GM23338 (cell line): ENCODE results near the gene TWSG1. TPM values are rescaled to one million over a fixed set of nuclear protein-coding genes. Genes with fewer than 3 reads are reported as not detected.

Experiments
- ATAC-seq: fragments of 200-7000 bp; cut with Tn5 transposase; 3 replicates; pipeline ENCODE4 v1.9.1; 2020
- DNase-seq: peaks from one replicate; pipeline ENCODE4 v3.0.0-alpha.2; 2015; ENCODE audit warnings: low spot score
- H2AFZ ChIP-seq: fragments of 200-600 bp; sonication (generic); 2 replicates; pipeline ENCODE4 v1.8.0; 2016; ENCODE audit warnings: antibody characterized with exemption, mild to moderate bottlenecking, moderate library complexity
- H3F3A ChIP-seq: fragments of 200-600 bp; sonication (generic); replicated peaks from 2 replicates; pipeline ENCODE4 v1.8.0; 2017; ENCODE audit warnings: antibody characterized with exemption, mixed run types, low read depth
- H3K27ac ChIP-seq: fragments of 200-600 bp; sonication (generic); 2 replicates; pipeline ENCODE4 v1.6.1; 2016; ENCODE audit warnings: low read depth
- H3K27me3 ChIP-seq: fragments of 200-600 bp; sonication (generic); 2 replicates; pipeline ENCODE4 v1.8.0; 2016; ENCODE audit warnings: mild to moderate bottlenecking, mixed run types, moderate library complexity; ENCODE audit not compliant: insufficient read depth
- H3K36me3 ChIP-seq: fragments of 200-600 bp; sonication (generic); 2 replicates; pipeline ENCODE4 v1.8.0; 2016; ENCODE audit warnings: mild to moderate bottlenecking; ENCODE audit not compliant: insufficient read depth
- H3K4me1 ChIP-seq: fragments of 200-600 bp; sonication (generic); 2 replicates; pipeline ENCODE4 v1.8.0; 2016; ENCODE audit warnings: mild to moderate bottlenecking, moderate library complexity; ENCODE audit not compliant: insufficient read depth
- H3K4me2 ChIP-seq: fragments of 200-600 bp; sonication (generic); 2 replicates; pipeline ENCODE4 v1.7.1; 2017; ENCODE audit warnings: mixed run types
- H3K4me3 ChIP-seq: fragments of 200-600 bp; sonication (generic); 2 replicates; pipeline ENCODE4 v1.6.1; 2016; ENCODE audit warnings: mixed run types
- H3K79me2 ChIP-seq: fragments of 200-600 bp; sonication (generic); replicated peaks from 2 replicates; pipeline ENCODE4 v1.8.0; 2017; ENCODE audit warnings: mild to moderate bottlenecking; ENCODE audit not compliant: insufficient read depth
- H3K9me2 ChIP-seq: fragments of 200-600 bp; sonication (generic); 2 replicates; pipeline ENCODE4 v1.8.0; 2017; ENCODE audit not compliant: insufficient read depth
- H4K20me1 ChIP-seq: fragments of 200-600 bp; sonication (generic); replicated peaks from 2 replicates; pipeline ENCODE4 v1.8.0; 2017; ENCODE audit warnings: mild to moderate bottlenecking; ENCODE audit not compliant: insufficient read depth
- H3K27ac Mint-ChIP-seq: 2 replicates; pipeline ENCODE4 v1.8.0; 2020; ENCODE audit warnings: inconsistent platforms, mild to moderate bottlenecking, moderate library complexity, mixed read lengths
- H3K27me3 Mint-ChIP-seq: 3 replicates; pipeline ENCODE4 v1.8.0; 2022; ENCODE audit warnings: low read depth, mild to moderate bottlenecking, moderate library complexity, mixed read lengths, inconsistent platforms; ENCODE audit not compliant: insufficient read depth, poor library complexity
- H3K36me3 Mint-ChIP-seq: 3 replicates; pipeline ENCODE4 v1.8.0; 2021; ENCODE audit warnings: low read depth, mild to moderate bottlenecking, inconsistent platforms, moderate library complexity, mixed read lengths
- H3K4me1 Mint-ChIP-seq: 3 replicates; pipeline ENCODE4 v1.8.0; 2020; ENCODE audit warnings: mild to moderate bottlenecking, inconsistent platforms, mixed read lengths
- H3K4me3 Mint-ChIP-seq: 3 replicates; pipeline ENCODE4 v1.8.0; 2021; ENCODE audit warnings: moderate library complexity, mild to moderate bottlenecking, inconsistent platforms, mixed read lengths
- H3K9me3 Mint-ChIP-seq: 3 replicates; pipeline ENCODE4 v1.8.0; 2020; ENCODE audit warnings: moderate library complexity, mild to moderate bottlenecking, inconsistent platforms, mixed read lengths
- EZH2 ChIP-seq: fragments of 200-600 bp; sonication (generic); IDR thresholded peaks from one replicate; pipeline ENCODE4 v1.8.0; 2017; ENCODE audit warnings: antibody characterized with exemption, mild to moderate bottlenecking, low read depth; ENCODE audit not compliant: unreplicated experiment
- EZH2phosphoT487 ChIP-seq: fragments of 200-600 bp; sonication (generic); IDR thresholded peaks from one replicate; pipeline ENCODE4 v1.8.1; 2018; ENCODE audit warnings: antibody characterized with exemption; ENCODE audit not compliant: unreplicated experiment
- JUNB ChIP-seq: IDR thresholded peaks from one replicate; pipeline ENCODE4 v1.6.1; 2016; ENCODE audit warnings: antibody characterized with exemption; ENCODE audit not compliant: unreplicated experiment
- POLR2AphosphoS5 ChIP-seq: IDR thresholded peaks from 2 replicates; pipeline ENCODE4 v1.6.1; 2016; ENCODE audit warnings: antibody characterized with exemption, low read depth
- STAT1 ChIP-seq: IDR thresholded peaks from one replicate; pipeline ENCODE4 v1.6.1; 2016; ENCODE audit warnings: antibody characterized with exemption; ENCODE audit not compliant: unreplicated experiment
- ZNF331 ChIP-seq: fragments of 250-450 bp; sonication (Bioruptor Pico); IDR thresholded peaks from 2 replicates; pipeline ENCODE4 v1.5.0; 2020; ENCODE audit warnings: low read depth, mild to moderate bottlenecking, moderate library complexity
- polyA plus RNA-seq: library from polyadenylated mRNA; unstranded; fragments of >200 nt; fragmentation: Nextera tagmentation; extraction: Ambion mirVana; gene quantifications from 2 replicates; pipeline ENCODE4 v1.2.1, GENCODE V29; 2016
- total RNA-seq: library from RNA; depleted of rRNA; stranded (reverse); fragments of >200 nt; shearing (Covaris generic); gene quantifications from 2 replicates; pipeline ENCODE4 v1.2.3, GENCODE V29; 2014
- TF ChIP-seq, protein P1 (sequence below), 2 experiments: fragments of 200-600 bp in 1 of 2; sonication (generic) in 1 of 2; conservative IDR thresholded peaks; 2 replicates each; pipeline versions ENCODE4 v1.5.1 to v1.6.1; 2016 to 2017; ENCODE audit warnings: antibody characterized with exemption in 2 of 2, low read depth in 2 of 2, mild to moderate bottlenecking in 2 of 2, moderate library complexity in 1 of 2
- TF ChIP-seq, protein P2 (sequence below): IDR thresholded peaks from 2 replicates; pipeline ENCODE4 v1.6.1; 2016; ENCODE audit warnings: antibody characterized with exemption
- TF ChIP-seq, protein P3 (sequence below): IDR thresholded peaks from one replicate; pipeline ENCODE4 v1.6.1; 2018; ENCODE audit warnings: antibody characterized with exemption; ENCODE audit not compliant: unreplicated experiment
- TF ChIP-seq, protein P4 (sequence below): fragments of 250-450 bp; sonication (Bioruptor Pico); IDR thresholded peaks from 2 replicates; pipeline ENCODE4 v1.5.0; 2020; ENCODE audit warnings: mild to moderate bottlenecking, moderate library complexity

Gene TWSG1
- total and polyA plus RNA-seq, 2 experiments from 2014 or later, result 11.5 to 29.1 TPM

DNA sequence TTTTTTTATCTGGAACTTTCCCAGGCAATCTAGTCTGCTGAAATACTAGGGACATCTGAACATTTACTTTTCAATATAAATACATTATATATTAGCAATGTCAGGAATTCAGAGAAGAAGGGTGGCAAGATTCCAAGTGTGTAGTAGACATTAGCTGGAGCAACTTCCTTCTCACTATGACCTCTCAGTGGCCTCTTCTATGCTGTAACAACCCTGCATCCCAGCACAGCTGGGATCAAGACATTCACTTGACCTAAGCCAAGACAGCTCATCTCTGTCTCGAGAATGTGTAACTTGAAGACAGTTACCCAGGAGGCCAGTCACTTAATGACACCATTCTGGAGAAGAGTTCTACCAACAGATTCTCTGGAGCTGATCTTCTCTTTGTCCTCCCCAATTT, 79.0 kb downstream of the TWSG1 start:
- ATAC-seq, result no peak
- TF ChIP-seq EZH2phosphoT487, result no peak
- TF ChIP-seq STAT1, result no peak
- TF ChIP-seq EZH2, result no peak
- TF ChIP-seq, protein P1, sequence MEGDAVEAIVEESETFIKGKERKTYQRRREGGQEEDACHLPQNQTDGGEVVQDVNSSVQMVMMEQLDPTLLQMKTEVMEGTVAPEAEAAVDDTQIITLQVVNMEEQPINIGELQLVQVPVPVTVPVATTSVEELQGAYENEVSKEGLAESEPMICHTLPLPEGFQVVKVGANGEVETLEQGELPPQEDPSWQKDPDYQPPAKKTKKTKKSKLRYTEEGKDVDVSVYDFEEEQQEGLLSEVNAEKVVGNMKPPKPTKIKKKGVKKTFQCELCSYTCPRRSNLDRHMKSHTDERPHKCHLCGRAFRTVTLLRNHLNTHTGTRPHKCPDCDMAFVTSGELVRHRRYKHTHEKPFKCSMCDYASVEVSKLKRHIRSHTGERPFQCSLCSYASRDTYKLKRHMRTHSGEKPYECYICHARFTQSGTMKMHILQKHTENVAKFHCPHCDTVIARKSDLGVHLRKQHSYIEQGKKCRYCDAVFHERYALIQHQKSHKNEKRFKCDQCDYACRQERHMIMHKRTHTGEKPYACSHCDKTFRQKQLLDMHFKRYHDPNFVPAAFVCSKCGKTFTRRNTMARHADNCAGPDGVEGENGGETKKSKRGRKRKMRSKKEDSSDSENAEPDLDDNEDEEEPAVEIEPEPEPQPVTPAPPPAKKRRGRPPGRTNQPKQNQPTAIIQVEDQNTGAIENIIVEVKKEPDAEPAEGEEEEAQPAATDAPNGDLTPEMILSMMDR (conservative IDR thresholded peaks at IDR 0.05; ENCODE audit: low read depth in 2 of 2), result no peak
- TF ChIP-seq, protein P2, sequence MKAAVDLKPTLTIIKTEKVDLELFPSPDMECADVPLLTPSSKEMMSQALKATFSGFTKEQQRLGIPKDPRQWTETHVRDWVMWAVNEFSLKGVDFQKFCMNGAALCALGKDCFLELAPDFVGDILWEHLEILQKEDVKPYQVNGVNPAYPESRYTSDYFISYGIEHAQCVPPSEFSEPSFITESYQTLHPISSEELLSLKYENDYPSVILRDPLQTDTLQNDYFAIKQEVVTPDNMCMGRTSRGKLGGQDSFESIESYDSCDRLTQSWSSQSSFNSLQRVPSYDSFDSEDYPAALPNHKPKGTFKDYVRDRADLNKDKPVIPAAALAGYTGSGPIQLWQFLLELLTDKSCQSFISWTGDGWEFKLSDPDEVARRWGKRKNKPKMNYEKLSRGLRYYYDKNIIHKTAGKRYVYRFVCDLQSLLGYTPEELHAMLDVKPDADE, result no peak
- TF ChIP-seq JUNB, result no peak
- TF ChIP-seq, protein P3, sequence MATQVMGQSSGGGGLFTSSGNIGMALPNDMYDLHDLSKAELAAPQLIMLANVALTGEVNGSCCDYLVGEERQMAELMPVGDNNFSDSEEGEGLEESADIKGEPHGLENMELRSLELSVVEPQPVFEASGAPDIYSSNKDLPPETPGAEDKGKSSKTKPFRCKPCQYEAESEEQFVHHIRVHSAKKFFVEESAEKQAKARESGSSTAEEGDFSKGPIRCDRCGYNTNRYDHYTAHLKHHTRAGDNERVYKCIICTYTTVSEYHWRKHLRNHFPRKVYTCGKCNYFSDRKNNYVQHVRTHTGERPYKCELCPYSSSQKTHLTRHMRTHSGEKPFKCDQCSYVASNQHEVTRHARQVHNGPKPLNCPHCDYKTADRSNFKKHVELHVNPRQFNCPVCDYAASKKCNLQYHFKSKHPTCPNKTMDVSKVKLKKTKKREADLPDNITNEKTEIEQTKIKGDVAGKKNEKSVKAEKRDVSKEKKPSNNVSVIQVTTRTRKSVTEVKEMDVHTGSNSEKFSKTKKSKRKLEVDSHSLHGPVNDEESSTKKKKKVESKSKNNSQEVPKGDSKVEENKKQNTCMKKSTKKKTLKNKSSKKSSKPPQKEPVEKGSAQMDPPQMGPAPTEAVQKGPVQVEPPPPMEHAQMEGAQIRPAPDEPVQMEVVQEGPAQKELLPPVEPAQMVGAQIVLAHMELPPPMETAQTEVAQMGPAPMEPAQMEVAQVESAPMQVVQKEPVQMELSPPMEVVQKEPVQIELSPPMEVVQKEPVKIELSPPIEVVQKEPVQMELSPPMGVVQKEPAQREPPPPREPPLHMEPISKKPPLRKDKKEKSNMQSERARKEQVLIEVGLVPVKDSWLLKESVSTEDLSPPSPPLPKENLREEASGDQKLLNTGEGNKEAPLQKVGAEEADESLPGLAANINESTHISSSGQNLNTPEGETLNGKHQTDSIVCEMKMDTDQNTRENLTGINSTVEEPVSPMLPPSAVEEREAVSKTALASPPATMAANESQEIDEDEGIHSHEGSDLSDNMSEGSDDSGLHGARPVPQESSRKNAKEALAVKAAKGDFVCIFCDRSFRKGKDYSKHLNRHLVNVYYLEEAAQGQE, result no peak
- TF ChIP-seq, protein P4, sequence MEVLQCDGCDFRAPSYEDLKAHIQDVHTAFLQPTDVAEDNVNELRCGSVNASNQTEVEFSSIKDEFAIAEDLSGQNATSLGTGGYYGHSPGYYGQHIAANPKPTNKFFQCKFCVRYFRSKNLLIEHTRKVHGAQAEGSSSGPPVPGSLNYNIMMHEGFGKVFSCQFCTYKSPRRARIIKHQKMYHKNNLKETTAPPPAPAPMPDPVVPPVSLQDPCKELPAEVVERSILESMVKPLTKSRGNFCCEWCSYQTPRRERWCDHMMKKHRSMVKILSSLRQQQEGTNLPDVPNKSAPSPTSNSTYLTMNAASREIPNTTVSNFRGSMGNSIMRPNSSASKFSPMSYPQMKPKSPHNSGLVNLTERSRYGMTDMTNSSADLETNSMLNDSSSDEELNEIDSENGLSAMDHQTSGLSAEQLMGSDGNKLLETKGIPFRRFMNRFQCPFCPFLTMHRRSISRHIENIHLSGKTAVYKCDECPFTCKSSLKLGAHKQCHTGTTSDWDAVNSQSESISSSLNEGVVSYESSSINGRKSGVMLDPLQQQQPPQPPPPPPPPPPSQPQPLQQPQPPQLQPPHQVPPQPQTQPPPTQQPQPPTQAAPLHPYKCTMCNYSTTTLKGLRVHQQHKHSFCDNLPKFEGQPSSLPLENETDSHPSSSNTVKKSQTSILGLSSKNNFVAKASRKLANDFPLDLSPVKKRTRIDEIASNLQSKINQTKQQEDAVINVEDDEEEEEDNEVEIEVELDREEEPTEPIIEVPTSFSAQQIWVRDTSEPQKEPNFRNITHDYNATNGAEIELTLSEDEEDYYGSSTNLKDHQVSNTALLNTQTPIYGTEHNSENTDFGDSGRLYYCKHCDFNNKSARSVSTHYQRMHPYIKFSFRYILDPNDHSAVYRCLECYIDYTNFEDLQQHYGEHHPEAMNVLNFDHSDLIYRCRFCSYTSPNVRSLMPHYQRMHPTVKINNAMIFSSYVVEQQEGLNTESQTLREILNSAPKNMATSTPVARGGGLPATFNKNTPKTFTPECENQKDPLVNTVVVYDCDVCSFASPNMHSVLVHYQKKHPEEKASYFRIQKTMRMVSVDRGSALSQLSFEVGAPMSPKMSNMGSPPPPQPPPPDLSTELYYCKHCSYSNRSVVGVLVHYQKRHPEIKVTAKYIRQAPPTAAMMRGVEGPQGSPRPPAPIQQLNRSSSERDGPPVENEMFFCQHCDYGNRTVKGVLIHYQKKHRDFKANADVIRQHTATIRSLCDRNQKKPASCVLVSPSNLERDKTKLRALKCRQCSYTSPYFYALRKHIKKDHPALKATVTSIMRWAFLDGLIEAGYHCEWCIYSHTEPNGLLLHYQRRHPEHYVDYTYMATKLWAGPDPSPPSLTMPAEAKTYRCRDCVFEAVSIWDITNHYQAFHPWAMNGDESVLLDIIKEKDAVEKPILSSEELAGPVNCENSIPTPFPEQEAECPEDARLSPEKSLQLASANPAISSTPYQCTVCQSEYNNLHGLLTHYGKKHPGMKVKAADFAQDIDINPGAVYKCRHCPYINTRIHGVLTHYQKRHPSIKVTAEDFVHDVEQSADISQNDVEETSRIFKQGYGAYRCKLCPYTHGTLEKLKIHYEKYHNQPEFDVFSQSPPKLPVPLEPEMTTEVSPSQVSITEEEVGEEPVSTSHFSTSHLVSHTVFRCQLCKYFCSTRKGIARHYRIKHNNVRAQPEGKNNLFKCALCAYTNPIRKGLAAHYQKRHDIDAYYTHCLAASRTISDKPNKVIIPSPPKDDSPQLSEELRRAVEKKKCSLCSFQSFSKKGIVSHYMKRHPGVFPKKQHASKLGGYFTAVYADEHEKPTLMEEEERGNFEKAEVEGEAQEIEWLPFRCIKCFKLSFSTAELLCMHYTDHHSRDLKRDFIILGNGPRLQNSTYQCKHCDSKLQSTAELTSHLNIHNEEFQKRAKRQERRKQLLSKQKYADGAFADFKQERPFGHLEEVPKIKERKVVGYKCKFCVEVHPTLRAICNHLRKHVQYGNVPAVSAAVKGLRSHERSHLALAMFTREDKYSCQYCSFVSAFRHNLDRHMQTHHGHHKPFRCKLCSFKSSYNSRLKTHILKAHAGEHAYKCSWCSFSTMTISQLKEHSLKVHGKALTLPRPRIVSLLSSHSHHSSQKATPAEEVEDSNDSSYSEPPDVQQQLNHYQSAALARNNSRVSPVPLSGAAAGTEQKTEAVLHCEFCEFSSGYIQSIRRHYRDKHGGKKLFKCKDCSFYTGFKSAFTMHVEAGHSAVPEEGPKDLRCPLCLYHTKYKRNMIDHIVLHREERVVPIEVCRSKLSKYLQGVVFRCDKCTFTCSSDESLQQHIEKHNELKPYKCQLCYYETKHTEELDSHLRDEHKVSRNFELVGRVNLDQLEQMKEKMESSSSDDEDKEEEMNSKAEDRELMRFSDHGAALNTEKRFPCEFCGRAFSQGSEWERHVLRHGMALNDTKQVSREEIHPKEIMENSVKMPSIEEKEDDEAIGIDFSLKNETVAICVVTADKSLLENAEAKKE, result no peak
- no peak for TF ChIP-seq ZNF331 (CRISPR knock-in tag)
- TF ChIP-seq POLR2AphosphoS5, result no peak
- Histone ChIP-seq H3K79me2 (no peaks in the 10 kb centered on the region), H3K27me3 (no peaks in the 10 kb centered on the region), H3F3A (no peaks in the 10 kb centered on the region), H4K20me1 (no peaks in the 10 kb centered on the region), H3K36me3 (0 out of 2 replicates have a peak, but pooled peaks cover 3% of the 10 kb centered on the region), H3K4me3 (no peak overlapping the region), H2AFZ (no peak overlapping the region), H3K27ac (no peak overlapping the region), H3K4me2 (no peak overlapping the region), H3K9me2 (0 out of 2 replicates have a peak, but pooled peaks cover 3% of the 10 kb centered on the region), H3K4me1 (peaks cover 11% of the 10 kb centered on the region)
- H3K9me3 Mint-ChIP-seq, result peaks cover 16% of the 10 kb centered on the region
- no peak overlapping the region for H3K4me3 Mint-ChIP-seq
- H3K36me3 Mint-ChIP-seq, result peaks cover 5% of the 10 kb centered on the region; the same call in 2 of the 3 replicates
- no peak overlapping the region for H3K27ac Mint-ChIP-seq
- peaks cover 12% of the 10 kb centered on the region for H3K4me1 Mint-ChIP-seq
- DNase-seq, result no peak
- peaks cover 4% of the 10 kb centered on the region for H3K27me3 Mint-ChIP-seq
